DMS153 treated with DMSO at 0.1 percent for 48 hours (cell line): ENCODE results near the gene PLEKHF1.

Experiments
- DNase-seq: peaks from one replicate; lab custom pipeline; 2025; ENCODE audit not compliant: unreplicated experiment; lab: John Stamatoyannopoulos, UW

PLEKHF1 gene

DNA sequence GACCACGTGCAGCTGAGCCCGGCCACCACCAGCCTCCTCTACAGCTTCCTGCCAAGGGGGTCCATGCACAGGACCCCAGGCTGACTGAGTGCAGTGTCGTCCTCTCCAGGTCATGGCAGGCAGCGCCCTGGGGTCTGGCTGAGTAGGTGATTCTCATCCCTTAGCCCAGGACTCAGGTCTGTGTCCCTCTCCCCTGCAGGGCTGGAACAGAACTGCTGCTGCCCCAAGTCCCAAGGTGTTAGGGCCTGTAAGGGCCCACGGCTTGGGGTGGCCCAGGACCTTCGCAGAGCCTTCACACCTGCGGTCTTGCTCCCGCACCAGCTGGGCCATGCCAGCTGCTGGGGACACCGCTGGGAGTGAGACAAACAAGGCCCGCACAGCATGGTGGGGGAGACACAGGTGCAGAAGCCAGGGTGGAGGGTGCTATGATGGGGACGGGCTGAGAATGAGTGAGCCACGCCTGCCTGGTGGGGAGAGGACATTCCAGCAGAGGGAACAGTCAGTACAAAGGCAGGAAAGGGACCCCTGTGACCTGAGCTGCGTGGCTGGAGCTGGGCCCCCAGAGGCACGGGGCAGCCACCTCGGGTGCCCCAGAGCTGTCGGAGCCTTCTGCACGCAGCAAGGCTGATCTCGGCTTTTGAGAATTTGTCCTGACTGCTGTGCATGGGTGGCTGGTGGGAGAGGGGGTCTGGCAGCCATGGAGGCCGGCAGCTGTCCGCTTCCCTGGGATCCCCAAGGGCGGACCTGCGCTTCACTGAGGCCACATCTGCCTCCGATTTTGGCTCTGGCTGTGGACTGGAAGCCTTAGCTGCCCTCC, 11.9 kb downstream of the PLEKHF1 start:
- DNase-seq = no peak

DNA sequence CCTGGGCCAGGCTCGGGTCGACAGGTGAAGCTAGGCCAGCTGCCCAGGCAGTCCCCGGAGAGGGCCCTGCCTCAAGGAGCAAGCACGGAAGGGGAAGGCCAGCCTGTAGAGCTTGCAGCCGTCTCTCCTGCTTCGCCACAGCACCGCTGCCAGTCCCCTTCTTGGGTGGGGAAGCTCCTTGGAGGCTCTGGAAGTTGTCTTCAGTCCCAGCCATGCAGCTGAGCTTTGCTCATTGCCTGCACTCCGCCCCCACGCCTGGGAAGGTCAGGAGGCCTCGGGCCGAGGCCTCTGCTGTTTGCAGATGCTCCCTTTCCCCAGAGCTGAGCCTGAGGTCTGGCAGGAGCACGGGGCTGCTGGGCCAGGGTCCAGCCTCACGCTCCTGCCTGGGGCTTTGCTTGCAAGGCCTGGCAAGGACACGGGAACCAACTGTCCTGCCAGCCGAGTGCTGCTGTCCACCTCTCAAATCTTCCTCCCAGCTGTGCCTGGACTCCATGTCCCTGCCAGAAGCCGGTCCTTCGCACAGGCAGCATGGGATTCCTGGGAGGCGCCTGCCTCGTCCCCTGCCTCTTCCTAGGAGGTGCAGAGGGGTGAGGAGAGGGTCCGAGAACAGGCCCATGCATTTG, 13.3 kb downstream of the PLEKHF1 start:
- DNase-seq = no peak

DNA sequence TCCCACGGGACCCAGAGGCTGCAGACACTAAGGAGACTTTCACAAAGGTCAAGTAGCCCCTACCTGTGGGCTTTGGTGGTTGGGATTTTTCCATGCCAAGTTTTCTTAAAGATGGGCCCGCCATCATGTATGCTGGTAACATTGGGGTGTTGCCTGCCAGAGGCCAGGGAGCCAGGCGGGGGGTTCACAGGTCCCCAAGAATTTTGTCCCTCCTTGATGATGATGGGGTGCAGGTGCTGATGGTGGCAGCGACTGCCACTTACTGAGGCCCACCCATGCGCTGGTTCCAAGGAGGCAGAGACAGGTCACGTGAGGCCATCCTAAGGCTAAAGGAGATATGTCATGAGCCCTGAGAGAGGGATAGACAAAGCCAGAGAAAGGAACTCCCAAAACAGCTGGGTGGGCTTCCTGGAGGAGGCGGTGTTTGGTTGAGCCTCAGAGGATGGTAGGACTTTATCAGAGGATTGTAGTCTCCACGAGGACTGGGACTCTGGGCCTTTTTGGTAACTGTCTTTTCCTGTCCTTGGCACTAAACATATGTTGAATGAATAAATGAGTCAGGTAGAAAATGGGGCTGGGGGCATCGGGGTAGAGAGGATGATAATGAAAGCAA, 14.4 kb downstream of the PLEKHF1 start:
- no peak for DNase-seq

DNA sequence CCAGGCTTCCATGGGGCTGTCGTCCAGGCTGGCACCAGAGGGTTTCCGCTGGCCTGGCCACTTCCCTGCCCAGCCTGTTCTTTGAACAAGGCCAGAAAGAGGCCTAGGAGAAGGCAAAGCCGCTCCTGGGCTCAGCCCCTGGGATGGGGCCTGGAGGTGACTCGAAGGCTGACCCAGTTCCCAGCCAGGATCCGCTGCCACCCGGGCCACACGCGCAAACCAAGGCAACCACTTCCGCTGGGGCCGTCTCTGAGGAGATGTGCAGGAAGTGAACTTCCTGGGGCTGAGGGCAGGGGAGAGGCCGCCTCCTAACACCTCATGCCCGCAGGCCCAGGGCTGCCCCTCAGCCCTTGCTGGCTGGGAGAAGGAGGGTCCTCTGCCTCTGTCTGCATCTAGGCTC, 15.2 kb downstream of the PLEKHF1 start:
- DNase-seq = no peak

DNA sequence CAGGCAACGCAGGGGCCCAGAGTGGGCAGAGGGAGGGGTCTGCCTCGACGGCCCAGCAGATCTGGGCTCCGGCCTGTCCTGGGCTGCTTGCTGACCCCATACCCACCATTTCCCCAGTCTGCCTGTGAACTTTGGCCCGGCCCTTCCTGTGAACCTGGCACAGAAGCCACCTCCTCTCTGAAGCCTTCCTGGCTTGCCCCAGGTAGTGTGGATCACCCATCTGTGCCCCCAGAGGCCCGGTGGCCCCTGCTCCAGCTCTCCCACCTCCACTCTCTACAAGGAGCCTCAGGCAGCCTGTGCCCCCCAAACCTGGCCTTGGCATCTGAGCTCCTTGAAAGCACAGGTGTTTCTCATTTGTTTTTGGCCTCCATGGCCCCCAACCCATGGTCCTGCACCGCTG, 15.7 kb downstream of the PLEKHF1 start:
- no peak for DNase-seq

DNA sequence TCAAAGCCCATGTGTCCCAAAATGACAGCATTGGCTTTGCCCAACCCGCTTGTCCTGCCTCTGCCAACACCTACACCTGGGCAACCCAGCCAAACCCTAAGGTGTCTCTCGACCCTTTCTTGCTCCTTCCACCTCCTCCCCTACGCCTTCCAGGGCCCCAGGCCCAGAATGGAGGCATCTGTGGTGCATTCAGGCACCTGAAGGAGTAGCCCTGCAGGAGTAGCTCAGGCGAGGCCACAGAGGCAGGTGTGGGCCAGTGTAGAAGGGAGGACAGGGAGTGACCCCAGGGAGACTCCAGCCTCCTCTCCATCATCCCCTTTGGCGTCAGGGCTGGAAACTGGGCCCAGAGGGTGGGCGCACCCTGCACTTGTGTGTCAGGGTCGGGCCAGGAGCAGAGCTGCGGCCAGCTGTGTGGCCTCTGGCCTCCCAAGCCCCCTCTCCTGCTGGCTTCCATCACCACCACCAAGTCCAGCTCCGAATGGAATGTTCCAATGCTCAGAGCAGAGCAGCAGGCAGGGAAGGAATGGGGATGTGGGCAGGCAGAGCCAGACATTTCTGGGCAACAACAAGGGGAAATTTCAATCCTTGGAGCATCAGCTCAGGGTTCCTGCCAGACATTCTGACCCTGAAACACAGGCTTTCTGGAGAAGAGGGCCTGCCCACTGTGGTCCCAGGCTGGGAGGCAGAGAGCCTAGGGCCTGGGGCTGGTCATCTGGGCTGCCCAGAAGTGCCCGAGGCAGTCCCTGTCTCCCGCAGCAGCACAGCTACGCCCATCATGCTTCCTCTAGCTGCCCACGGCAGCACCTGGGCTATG, 16.4 kb downstream of the PLEKHF1 start:
- DNase-seq = no peak

DNA sequence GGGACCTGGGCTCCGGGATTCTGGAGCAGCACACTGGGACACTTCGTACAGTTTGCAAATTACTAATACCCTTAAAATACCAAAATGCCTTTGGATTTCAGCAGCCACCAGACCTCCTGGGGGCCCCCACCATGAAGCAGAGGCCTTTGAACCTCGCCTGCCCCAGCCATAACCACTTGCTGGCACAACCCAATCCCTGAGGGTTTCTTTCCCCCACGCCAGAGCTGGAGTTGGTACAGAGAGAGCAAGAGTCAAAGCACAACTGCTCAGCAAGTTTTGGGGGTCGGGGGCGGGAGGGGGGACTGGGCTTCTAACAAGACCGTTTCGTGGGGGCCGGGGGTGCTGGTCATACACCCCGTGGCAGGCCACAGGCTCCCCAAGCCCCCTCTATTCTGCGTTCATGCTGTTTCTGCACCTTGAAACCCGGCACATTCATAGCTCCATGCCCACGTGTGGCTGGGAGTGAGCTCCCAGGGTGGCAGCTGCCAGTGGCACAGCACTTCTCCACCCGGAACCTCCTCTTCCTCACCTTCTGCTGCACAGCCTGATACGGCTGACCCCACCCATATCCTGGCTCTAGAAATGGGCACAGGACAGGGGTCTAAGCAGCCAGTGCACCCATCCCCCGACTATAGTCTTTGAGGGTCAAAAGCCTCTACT, 17.1 kb downstream of the PLEKHF1 start:
- DNase-seq = no peak

DNA sequence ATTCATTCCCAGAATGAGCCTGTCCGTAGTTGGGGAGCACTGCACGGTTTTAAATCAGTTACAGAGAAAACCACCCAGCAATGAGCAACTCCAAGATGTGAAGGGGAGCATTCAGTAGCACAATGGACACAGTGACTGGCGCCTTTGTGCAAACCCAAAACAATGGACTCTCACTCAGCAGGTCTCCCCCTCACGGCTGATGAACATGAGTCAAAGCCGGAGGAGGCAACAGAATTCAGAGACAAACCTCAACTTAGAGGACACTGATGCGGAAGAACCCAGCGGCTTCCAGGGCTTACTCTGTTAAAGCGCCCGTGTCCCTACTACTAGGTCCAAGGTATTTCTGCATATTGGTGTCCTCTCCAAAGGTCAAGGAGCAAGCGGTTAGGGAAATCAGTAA, 17.7 kb downstream of the PLEKHF1 start:
- no peak for DNase-seq

DNA sequence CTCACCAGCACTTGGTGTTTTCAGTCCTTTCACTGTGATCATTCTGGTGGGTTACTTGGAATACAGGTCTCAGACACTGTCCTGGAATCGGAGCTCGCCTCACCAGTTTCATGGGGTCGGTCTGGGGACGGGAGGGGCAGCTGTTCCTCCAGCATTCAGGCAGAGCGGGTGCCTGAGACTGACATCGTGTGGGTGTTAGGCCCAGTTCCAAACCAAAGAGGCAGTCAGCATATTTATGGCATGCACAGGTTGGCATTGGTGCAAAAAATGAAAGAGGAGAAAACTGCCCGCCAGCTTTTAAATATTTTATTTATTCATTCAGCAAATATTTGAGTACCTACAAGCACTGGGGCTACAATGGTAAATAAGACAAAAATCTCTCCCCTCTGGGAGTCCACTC, 20.1 kb downstream of the PLEKHF1 start:
- no peak for DNase-seq

DNA sequence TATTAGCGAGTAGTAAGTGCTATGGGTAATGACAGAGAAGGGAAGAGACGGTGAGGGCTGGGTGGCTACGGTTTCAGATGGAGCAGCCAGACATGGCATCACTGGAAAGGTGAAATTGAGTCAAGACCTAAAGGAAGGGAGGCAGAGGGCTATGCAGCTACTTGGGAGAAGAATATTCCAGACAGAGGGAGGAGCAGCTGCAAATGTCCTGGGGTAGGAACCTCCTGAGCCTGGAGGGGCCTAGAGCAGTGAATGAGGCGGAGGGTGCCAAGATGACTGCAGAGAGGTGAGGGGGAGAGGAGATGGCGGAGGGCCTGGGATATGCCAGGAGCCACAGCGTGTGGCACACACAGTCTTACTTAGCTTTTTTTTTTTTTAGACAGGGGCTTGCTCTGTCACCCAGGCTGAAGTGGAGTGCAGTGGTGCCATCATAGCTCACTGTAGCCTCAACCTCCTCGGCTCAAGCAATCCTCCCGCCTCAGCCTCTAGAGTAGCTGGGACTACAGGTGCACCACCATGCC, 21.1 kb downstream of the PLEKHF1 start:
- no peak for DNase-seq

DNA sequence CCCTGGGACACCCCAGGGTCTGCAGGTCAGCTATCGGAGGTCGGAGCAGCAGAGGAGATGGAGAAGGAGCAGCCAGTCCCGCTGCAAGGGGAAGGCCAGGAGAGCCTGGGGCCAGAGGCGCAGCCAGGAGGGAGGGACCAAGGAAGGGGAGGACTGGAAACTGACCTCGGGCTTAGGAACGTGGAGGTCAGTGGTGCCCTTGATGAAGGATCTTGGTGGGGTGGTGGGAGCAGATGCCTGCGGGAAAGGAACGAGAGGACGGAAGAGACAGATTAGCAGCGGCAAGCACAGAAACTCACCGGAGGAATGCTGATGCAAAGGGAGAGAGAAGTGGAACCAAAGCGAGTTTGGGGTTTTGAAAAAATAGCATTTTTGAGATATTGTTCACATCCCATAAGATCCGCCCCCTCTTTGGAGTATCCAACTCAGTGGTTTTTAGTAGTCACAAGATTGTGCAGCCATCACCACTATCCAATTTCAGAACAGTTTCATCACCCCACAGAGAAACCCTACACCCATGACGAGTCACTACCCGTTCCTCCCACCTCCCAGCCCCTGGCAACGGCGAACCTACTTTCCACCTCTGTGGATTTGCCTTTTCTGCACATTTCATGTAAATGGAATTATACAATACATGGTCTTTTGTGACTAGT, 22.1 kb downstream of the PLEKHF1 start:
- no peak for DNase-seq

DNA sequence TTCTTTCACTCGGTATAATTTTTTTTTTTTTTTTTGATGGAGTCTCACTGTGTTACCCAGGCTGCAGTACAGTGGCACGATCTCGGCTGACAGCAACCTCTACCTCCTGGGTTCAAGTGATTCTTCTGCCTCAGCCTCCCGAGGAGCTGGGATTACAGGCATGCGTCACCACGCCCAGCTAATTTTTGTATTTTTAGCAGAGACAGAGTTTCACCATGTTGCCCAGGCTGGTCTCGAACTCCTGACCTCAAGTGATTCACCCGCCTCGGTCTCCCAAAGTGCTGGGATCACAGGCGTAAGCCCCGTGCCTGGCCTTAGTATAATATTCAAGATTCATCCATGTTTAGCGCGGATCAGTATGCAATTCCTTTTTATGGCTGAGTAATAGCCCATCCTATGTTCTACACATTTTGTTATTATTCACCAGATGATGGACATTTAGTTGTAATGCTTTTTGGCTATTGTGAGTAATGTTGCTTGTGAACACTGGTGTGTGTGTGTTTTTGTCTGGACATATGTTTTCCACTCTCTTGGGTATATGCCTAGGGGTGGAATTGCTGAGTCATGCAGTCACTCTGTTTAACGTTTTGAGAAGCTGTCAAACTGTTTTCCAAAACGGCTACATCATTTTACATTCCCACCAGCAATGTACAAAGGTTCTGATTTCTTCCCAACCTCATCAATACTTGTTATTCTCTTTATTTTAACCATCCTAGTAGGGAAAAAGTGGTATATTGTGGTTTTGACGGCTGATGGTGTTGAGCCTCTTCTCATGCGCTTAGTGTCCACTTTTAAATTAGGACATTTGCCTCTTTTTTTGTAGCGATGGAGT, 22.9 kb downstream of the PLEKHF1 start:
- DNase-seq = no peak

DNA sequence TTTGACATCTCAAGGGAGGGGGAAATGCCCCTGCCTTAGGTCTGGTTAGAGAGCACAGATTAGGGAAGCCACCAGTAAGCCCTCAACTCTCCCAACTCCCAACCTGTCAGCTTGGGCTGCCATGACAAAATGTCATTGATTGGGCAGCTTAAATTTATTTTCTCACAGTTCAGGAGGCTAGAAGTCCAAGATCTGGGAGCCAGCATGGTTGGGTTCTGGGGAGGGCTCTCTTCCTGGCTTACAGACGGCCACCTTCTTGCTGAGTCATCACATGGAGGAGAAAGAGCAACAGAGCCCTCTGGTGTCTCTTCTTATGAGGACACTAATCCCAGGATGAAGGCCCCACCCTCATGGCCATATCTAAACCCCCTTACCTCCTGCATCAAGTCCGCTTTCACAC, 25.6 kb downstream of the PLEKHF1 start:
- DNase-seq = no peak

DNA sequence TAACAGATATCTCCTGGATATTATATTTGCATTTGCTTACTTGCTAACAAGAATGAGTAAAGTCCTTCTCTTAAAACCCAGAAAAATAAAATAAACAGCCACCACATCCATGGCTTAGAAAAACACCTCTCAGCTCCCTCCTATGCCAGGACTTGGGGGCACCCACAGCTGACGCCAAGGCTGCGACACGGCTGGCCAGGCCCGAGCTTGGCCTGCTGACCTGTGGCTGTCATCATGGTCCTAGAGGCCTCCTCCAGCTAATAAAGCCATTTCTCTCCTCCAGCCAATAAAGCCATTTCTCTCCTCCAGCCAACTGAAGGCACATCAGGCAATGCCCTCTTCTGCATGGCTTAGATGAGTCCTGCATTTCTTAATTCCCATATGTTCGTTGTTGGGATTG, 28.9 kb downstream of the PLEKHF1 start:
- no peak for DNase-seq

DNA sequence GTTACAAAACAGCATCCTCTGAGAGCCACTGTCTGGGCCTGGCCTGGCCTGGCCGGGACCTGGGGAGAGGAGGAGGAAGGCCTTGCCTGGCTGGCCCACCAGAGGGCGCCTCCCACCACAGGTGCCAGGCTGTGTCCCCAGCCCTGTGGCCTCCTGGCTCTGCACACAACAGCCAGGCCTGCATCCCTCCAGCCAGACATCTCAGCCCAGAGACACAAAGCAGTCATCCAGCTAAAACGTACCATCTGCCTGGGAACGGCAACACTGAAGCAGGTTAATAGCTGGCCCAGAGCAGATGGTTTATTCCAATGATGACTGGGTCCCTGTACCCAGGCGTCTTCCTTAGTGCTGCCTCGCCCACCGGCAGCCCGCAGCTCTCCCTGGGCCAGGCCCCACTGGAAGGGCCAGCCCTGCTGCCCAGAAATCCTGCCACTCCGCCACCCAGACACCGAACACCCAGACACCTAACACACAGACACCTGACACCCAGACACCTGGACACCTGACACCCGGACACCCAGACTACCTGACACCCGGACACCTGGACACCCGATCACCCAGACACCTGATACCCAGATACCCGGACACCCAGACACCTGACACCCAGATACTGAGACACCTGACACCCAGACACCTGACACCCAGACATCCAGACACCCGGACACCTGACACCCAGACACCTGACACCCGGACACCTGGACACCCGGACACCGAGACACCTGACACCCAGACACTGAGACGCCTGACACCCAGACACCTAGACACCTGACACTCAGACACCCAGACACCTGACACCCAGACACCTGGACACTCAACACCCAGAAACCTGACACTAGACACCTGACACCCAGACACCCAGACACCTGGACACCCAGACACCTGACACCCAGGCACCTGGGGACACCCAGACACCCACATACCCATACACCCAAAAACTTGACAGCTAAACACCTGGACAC, 29.7 kb downstream of the PLEKHF1 start:
- peak; percentile 24 for DNase-seq

DNA sequence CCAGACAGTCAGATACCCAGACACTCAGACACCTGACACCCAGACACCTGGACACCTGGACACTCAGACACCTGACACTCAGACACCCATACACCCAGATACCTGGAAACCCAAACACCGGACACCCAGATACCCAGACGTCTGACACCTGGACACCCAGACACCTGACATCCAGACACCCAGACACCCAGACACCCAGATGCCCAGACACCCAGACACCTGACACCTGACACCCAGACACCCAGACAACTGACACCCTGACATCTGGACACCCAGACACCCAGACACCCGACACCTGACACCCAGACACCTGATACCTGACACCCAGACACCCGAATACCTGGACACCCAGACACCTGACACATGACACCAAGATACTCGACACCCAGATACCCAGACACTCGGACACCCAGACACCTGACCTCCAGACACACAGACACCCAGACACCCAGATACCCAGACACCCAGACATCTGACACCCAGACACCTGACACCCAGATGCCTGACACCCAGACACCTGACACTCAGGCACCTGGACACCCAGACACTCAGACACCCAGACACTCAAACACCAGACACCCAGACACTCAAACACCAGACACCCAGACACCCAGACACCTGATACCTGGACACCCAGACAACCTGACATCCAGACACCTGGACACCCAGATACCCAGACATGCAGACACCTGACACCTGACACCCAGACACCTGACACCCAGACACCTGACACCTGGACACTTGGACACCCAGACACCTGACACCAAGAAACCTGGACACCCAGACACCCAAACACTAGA, 30.7 kb downstream of the PLEKHF1 start:
- no peak for DNase-seq

DNA sequence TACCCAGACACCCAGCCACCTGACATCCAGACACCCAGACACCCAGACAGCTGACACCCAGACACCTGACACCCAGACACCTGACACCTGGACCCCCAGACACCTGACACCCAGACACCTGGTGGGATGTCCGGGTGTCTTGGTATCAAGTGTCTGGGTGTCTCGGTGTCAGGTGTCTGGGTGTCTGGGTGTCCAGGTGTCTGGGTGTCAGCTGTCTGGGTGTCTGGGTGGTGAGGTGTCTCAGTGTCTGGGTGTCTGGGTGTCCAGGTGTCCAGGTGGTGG, 31.2 kb downstream of the PLEKHF1 start:
- no peak for DNase-seq
